ACHN (cell line): Measurements from ENCODE around the gene CACNA2D4.

Experiments
- DNase-seq: peaks from one replicate; pipeline ENCODE4 v3.0.0-alpha.2; 2015
- in situ Hi-C: cut with HindIII; loops from 2 replicates; pipeline ENCODE4 v1.10.0; 2017; ENCODE audit warnings: low sequenced_read_pairs, low pct_ligation_motif_present, low pct_unique_long_range_greater_than_20kb

The CACNA2D4 gene

GRCh38 chr12:1804545-1805332, 113.7 kb downstream of the CACNA2D4 start:
- in situ Hi-C loops = no loop called here
- peak; percentile 92 for DNase-seq

- in situ Hi-C loops = no loop called here
- DNase-seq = no peak
Measured at GRCh38 chr12:1803736-1804135, 114.7 kb downstream of the CACNA2D4 start.

- in situ Hi-C loops = no loop called here
- no peak for DNase-seq
Measured at GRCh38 chr12:1801303-1801975, 117.0 kb downstream of the CACNA2D4 start.

- peak; percentile 56 for DNase-seq
- in situ Hi-C loops = no loop called here
Measured at GRCh38 chr12:1800401-1801302, 117.8 kb downstream of the CACNA2D4 start.

GRCh38 chr12:1799882-1800400, 118.5 kb downstream of the CACNA2D4 start:
- in situ Hi-C loops = loop anchor here (25.0 kb wide), 1 partner anchor 138 kb away; no protein-coding TSS in a partner anchor
- DNase-seq = no peak

- no peak for DNase-seq
- in situ Hi-C loops = loop anchor here (25.0 kb wide), 1 partner anchor 137 kb away; no protein-coding TSS in a partner anchor
Measured at GRCh38 chr12:1799051-1799881, 119.2 kb downstream of the CACNA2D4 start.

GRCh38 chr12:1798641-1799020, 119.8 kb downstream of the CACNA2D4 start:
- DNase-seq = no peak
- in situ Hi-C loops = loop anchor here (25.0 kb wide), 1 partner anchor 136 kb away; no protein-coding TSS in a partner anchor

- in situ Hi-C loops = loop anchor here (25.0 kb wide), 1 partner anchor 136 kb away; no protein-coding TSS in a partner anchor
- DNase-seq = no peak
Measured at GRCh38 chr12:1797991-1798640, 120.3 kb downstream of the CACNA2D4 start.

GRCh38 chr12:1797011-1797901, 121.2 kb downstream of the CACNA2D4 start:
- in situ Hi-C loops = loop anchor here (25.0 kb wide), 1 partner anchor 135 kb away; no protein-coding TSS in a partner anchor
- DNase-seq = no peak

- no peak for DNase-seq
- in situ Hi-C loops = loop anchor here (25.0 kb wide), 1 partner anchor 134 kb away; no protein-coding TSS in a partner anchor
Measured at GRCh38 chr12:1796515-1797010, 121.9 kb downstream of the CACNA2D4 start.

GRCh38 chr12:1795785-1796514, 122.5 kb downstream of the CACNA2D4 start:
- DNase-seq = peak; percentile 95
- in situ Hi-C loops = loop anchor here (25.0 kb wide), 1 partner anchor 134 kb away; no protein-coding TSS in a partner anchor

- no peak for DNase-seq
- in situ Hi-C loops = loop anchor here (25.0 kb wide), 1 partner anchor 133 kb away; no protein-coding TSS in a partner anchor
Measured at GRCh38 chr12:1795221-1795784, 123.1 kb downstream of the CACNA2D4 start.

- DNase-seq = no peak
- in situ Hi-C loops = loop anchor here (25.0 kb wide), 1 partner anchor 132 kb away; no protein-coding TSS in a partner anchor
Measured at GRCh38 chr12:1794440-1795090, 123.9 kb downstream of the CACNA2D4 start.

GRCh38 chr12:1793426-1794210, 124.8 kb downstream of the CACNA2D4 start:
- in situ Hi-C loops = loop anchor here (25.0 kb wide), 1 partner anchor 131 kb away; no protein-coding TSS in a partner anchor
- no peak for DNase-seq
